HepG2 (cell line): ENCODE data around the gene MCAM. TPM values are rescaled to one million over a fixed set of nuclear protein-coding genes. Genes with fewer than 3 reads are reported as not detected.

Experiments
- BORCS8-MEF2B ChIP-seq: sonication (generic); formaldehyde crosslinking; IDR thresholded peaks from 2 replicates; pipeline ENCODE4 v1.8.0; 2022; ENCODE audit warnings: mild to moderate bottlenecking, missing genetic modification reagents
- ESRRA ChIP-seq: sonication (generic); formaldehyde crosslinking; IDR thresholded peaks from 2 replicates; pipeline ENCODE4 v1.5.1; 2020; ENCODE audit warnings: mild to moderate bottlenecking, low read depth, missing genetic modification reagents
- FOXC1 ChIP-seq: sonication (generic); formaldehyde crosslinking; IDR thresholded peaks from 2 replicates; pipeline ENCODE4 v1.8.0; 2022; ENCODE audit warnings: mild to moderate bottlenecking, missing genetic modification reagents, borderline replicate concordance
- FOXK2 ChIP-seq: fragments of 450-650 bp; IDR thresholded peaks from 2 replicates; pipeline ENCODE4 v1.6.1; 2016
- KDM6A ChIP-seq: IDR thresholded peaks from 2 replicates; pipeline ENCODE4 v1.6.1; 2016; ENCODE audit warnings: low read depth
- KLF6 ChIP-seq: IDR thresholded peaks from 2 replicates; pipeline ENCODE4 v1.8.0; 2016; ENCODE audit warnings: missing biosample characterization, missing genetic modification reagents
- MEF2D ChIP-seq: sonication (generic); formaldehyde crosslinking; IDR thresholded peaks from 2 replicates; pipeline ENCODE4 v1.5.1; 2020; ENCODE audit warnings: mild to moderate bottlenecking, missing genetic modification reagents
- MTA3 ChIP-seq: sonication (generic); formaldehyde crosslinking; IDR thresholded peaks from 2 replicates; pipeline ENCODE4 v1.4.0; 2020; ENCODE audit warnings: missing genetic modification reagents
- NFAT5 ChIP-seq: sonication (generic); formaldehyde crosslinking; IDR thresholded peaks from 2 replicates; pipeline ENCODE4 v1.4.0; 2020; ENCODE audit warnings: missing genetic modification reagents
- REPIN1 ChIP-seq: sonication (generic); formaldehyde crosslinking; IDR thresholded peaks from 2 replicates; pipeline ENCODE4 v1.8.0; 2022; ENCODE audit warnings: missing genetic modification reagents, low read depth, mild to moderate bottlenecking, borderline replicate concordance
- SOX5 ChIP-seq: IDR thresholded peaks from 2 replicates; pipeline ENCODE4 v1.6.1; 2016; ENCODE audit warnings: borderline replicate concordance
- TBL1XR1 ChIP-seq: fragments of 150-350 bp; IDR thresholded peaks from 2 replicates; pipeline ENCODE4 v1.6.1; 2014; ENCODE audit warnings: borderline replicate concordance, low read length; ENCODE audit not compliant: partially characterized antibody
- TFAP4 ChIP-seq: sonication (generic); IDR thresholded peaks from 2 replicates; pipeline ENCODE4 v1.6.1; 2016; ENCODE audit warnings: low read depth, borderline replicate concordance
- ZBTB10 ChIP-seq: sonication (generic); formaldehyde crosslinking; IDR thresholded peaks from 2 replicates; pipeline ENCODE4 v1.4.0; 2020; ENCODE audit warnings: missing genetic modification reagents, borderline replicate concordance
- ZNF552 ChIP-seq: sonication (generic); formaldehyde crosslinking; IDR thresholded peaks from 2 replicates; pipeline ENCODE4 v1.9.0; 2022; ENCODE audit warnings: missing genetic modification reagents, mild to moderate bottlenecking, borderline replicate concordance
- ZNF589 ChIP-seq: sonication (generic); formaldehyde crosslinking; conservative IDR thresholded peaks from 2 replicates; pipeline ENCODE4 v1.8.0; 2022; ENCODE audit warnings: mild to moderate bottlenecking, moderate library complexity, missing genetic modification reagents
- ZNF609 ChIP-seq: sonication (generic); formaldehyde crosslinking; IDR thresholded peaks from 2 replicates; pipeline ENCODE4 v1.4.0; 2020; ENCODE audit warnings: mild to moderate bottlenecking, missing genetic modification reagents, borderline replicate concordance
- polyA plus RNA-seq, 8 experiments: library from polyadenylated mRNA; depleted of rRNA in 3 of 8; stranded (reverse) in 7 of 8; unstranded in 1 of 8; fragments of >200 nt; fragmentation: Illumina TruSeq in 4 of 8; extraction: Trizol in 4 of 8; gene quantifications; 2 replicates each; pipeline versions ENCODE4 v1.2.1 to v1.2.3, GENCODE V29; 2011 to 2016; ENCODE audit warnings: low read depth in 4 of 8, missing spikeins in 1 of 8, mixed read lengths in 1 of 8; ENCODE audit not compliant: insufficient read depth in 1 of 8
- total RNA-seq, 5 experiments: library from RNA; depleted of rRNA; stranded (reverse); fragments of >200 nt; fragmentation: Illumina TruSeq; extraction: Trizol; gene quantifications; 2 replicates each; pipeline ENCODE4 v1.2.3, GENCODE V29; 2016; ENCODE audit warnings: low read depth in 1 of 5

The MCAM gene
- total and polyA plus RNA-seq, 2 of the 13 experiments (the other 11 are each of a cell fraction or from before 2014, with no cell fraction given) = 12.1 to 15.2 TPM

GRCh38 chr11:119352857-119353260 lies 35.9 kb upstream of the MCAM start (continued):
- no peak for TF ChIP-seq MTA3 (CRISPR knock-in tag)
- no peak for TF ChIP-seq BORCS8-MEF2B (CRISPR knock-in tag)
- no peak for TF ChIP-seq ZBTB10 (CRISPR knock-in tag)
- no peak for TF ChIP-seq TBL1XR1
- TF ChIP-seq FOXK2 = no peak
- no peak for TF ChIP-seq KLF6 (CRISPR knock-in tag)
- TF ChIP-seq TFAP4 = no peak
- TF ChIP-seq MEF2D (CRISPR knock-in tag) = no peak
- peak; percentile 42; the same call in 1 of the 2 replicates for TF ChIP-seq KDM6A (CRISPR knock-in tag)
- 0 out of 2 replicates have a peak, but pooled peaks have one; percentile 15 for TF ChIP-seq REPIN1 (CRISPR knock-in tag)
- TF ChIP-seq FOXC1 (CRISPR knock-in tag) = no peak
- no peak for TF ChIP-seq NFAT5 (CRISPR knock-in tag)
- peak; percentile 52; the same call in 1 of the 2 replicates for TF ChIP-seq ZNF609 (CRISPR knock-in tag)
- peak; percentile 74 for TF ChIP-seq ESRRA (CRISPR knock-in tag)
- TF ChIP-seq ZNF589 (CRISPR knock-in tag) = no peak
- no peak for TF ChIP-seq ZNF552 (CRISPR knock-in tag)
- TF ChIP-seq SOX5 (CRISPR knock-in tag) = peak; percentile 87
